ENCODE results near the gene HRH3. TPM values are rescaled to one million over a fixed set of nuclear protein-coding genes. Genes with fewer than 3 reads are reported as not detected.

The HRH3 gene
- total RNA-seq, 1 experiment from 2014 or later, result not detected

GRCh38 chr20:62222972-62223371 lies 2.9 kb upstream of the HRH3 start:
- Histone ChIP-seq H3K27me3 (replicated peaks) (peaks cover 85% of the 10 kb centered on the region), H3K4me1 (replicated peaks) (0 out of 2 replicates have a peak, but pooled peaks cover 5% of the 10 kb centered on the region), H3K4me3 (no peak overlapping the region), H3K9me3 (replicated peaks) (no peaks in the 10 kb centered on the region), H3K36me3 (no peaks in the 10 kb centered on the region), H3K27ac (no peak overlapping the region)
- no peak for DNase-seq (ENCODE audit: low read depth in 1 of 2, low spot score in 2 of 2)

DNA sequence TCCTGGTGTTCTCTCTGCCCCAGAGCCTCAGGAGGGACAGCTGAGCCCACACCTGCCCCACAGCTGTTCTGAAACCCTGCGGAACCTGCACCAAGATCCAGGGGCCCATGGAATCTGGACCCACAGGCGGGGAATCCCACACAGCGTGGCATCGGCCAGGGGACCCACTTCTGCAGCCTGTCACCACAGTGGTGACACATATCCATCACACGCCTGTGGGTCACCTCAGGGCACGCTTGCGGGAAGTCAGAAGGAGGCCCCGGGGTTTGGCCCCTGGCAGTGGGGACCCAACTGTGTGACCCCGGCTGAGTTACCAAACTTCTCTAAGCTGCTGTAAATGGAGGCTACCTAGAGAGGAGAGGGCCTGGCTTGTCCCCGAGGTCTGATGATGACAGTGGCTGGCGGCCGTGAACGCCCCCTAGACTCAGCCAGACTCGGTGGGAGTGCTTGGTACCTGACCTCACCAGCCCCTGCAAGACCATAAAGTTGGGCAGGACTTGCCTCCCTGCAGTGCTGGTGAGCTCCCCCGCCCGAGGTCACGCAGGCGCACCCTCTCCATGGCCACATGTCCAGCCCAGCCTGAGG lies 2.3 kb upstream of the HRH3 start:
- no peak for DNase-seq (ENCODE audit: low read depth in 1 of 2, low spot score in 2 of 2)
- Histone ChIP-seq H3K4me1 (replicated peaks) (0 out of 2 replicates have a peak, but pooled peaks cover 5% of the 10 kb centered on the region), H3K27me3 (replicated peaks) (peaks cover 85% of the 10 kb centered on the region), H3K36me3 (no peaks in the 10 kb centered on the region), H3K9me3 (replicated peaks) (no peaks in the 10 kb centered on the region), H3K4me3 (no peak overlapping the region), H3K27ac (no peak overlapping the region)

DNA sequence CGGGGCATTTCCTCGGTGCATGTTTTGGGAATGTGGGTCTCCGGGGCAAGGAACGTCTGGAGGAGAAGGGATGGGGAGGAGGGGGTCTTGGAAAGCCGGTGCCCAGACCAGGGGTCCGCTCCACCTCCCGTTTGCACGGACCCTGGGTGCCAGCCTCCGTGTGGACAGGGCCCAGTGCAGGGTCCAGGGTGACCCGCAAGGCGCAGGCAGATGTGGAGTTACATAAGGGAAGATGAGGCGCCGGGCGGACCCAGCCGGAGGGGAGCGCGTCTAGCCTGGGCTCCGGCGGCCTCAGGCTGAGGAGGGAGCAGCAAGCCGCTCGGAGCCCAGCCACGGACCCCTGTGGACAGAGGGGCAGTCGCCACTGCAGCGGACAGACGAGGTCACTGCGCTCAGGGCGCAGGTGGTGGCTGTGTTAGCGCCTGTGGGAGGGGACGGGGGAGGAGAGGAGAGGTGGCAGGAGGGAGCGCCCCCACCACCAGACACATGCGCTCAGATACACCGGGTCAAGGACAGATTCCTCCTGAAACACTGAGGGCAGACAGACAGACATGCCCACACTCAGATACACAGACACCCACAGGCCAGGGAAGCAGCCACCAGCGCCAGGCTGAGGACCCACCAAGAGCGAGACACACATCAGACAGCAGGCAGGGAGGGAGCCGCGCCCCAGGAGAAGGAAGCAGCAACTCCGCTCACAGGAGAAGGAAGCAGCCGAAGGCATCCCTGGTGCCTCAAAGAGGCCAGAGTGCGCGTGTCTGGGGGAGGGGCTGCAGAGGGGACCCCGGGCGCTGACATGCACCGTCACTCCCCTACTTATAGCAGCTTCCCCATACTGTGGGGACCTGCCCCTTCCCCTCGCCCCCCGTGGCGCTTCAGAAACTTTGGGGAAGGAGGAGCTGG lies 839 bp upstream of the HRH3 start:
- Histone ChIP-seq H3K9me3 (replicated peaks) (no peaks in the 10 kb centered on the region), H3K27me3 (replicated peaks) (peaks cover 88% of the 10 kb centered on the region), H3K4me1 (replicated peaks) (0 out of 2 replicates have a peak, but pooled peaks cover 5% of the 10 kb centered on the region), H3K4me3 (no peak overlapping the region), H3K27ac (no peak overlapping the region), H3K36me3 (no peaks in the 10 kb centered on the region)
- no peak for DNase-seq (ENCODE audit: low read depth in 1 of 2, low spot score in 2 of 2)

DNA sequence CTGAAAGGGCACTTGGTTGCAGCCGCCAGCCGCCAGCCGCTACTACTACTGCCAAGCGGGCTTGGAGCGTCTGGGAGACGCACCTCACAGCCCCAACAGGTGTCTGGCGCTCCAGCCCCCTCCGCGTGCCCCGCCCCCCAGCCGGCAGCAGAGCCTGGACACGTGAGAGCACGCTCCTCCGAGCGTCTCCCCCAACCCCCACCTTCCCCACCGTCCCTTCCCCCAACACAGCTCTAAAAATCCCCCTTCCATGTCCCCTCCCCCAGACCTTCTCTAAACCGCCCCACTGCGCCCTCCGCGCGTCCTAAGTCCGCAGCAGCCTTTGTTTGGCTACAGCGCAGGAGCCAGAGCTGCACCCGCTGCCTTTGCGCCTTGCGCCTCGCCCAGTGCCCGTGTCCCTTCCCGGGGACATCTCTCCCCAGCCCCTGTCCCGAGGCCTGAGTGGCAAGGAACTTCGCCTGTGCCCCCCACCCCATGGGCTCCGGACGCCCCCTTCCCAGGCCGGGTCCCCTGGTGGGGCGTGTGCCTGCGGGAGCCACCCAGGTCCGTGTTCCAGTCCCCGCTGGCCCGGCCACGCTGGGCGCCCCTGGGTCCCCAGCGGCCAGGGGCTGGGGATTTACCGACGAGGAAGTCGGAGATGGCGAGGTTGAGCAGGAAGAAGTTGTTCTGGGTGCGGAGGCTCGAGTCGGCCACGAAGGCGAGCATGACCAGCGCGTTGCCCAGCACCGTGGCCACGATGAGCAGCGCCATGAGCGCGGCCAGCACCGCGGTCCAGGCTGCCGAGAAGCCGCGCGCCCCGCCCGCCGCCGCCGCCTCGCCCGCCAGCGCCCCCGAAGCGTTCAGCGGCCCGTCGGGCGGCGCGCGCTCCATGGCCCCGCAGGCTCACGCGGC lies 732 bp downstream of the HRH3 start:
- Histone ChIP-seq H3K36me3 (no peaks in the 10 kb centered on the region), H3K4me1 (replicated peaks) (0 out of 2 replicates have a peak, but pooled peaks cover 5% of the 10 kb centered on the region), H3K9me3 (replicated peaks) (no peaks in the 10 kb centered on the region), H3K27ac (no peak overlapping the region), H3K27me3 (replicated peaks) (peaks cover 87% of the 10 kb centered on the region), H3K4me3 (no peak overlapping the region)
- no peak for DNase-seq (ENCODE audit: low read depth in 1 of 2, low spot score in 2 of 2)

GRCh38 chr20:62217913-62218773 lies 1.9 kb downstream of the HRH3 start:
- no peaks in the 10 kb centered on the region for H3K9me3 ChIP-seq (replicated peaks)
- 0 out of 2 replicates have a peak, but pooled peaks cover 5% of the 10 kb centered on the region for H3K4me1 ChIP-seq (replicated peaks)
- no peak for DNase-seq (ENCODE audit: low read depth in 1 of 2, low spot score in 2 of 2)
- no peaks in the 10 kb centered on the region for H3K36me3 ChIP-seq
- no peak overlapping the region for H3K27ac ChIP-seq
- peaks cover 85% of the 10 kb centered on the region for H3K27me3 ChIP-seq (replicated peaks)
- no peak overlapping the region for H3K4me3 ChIP-seq

DNA sequence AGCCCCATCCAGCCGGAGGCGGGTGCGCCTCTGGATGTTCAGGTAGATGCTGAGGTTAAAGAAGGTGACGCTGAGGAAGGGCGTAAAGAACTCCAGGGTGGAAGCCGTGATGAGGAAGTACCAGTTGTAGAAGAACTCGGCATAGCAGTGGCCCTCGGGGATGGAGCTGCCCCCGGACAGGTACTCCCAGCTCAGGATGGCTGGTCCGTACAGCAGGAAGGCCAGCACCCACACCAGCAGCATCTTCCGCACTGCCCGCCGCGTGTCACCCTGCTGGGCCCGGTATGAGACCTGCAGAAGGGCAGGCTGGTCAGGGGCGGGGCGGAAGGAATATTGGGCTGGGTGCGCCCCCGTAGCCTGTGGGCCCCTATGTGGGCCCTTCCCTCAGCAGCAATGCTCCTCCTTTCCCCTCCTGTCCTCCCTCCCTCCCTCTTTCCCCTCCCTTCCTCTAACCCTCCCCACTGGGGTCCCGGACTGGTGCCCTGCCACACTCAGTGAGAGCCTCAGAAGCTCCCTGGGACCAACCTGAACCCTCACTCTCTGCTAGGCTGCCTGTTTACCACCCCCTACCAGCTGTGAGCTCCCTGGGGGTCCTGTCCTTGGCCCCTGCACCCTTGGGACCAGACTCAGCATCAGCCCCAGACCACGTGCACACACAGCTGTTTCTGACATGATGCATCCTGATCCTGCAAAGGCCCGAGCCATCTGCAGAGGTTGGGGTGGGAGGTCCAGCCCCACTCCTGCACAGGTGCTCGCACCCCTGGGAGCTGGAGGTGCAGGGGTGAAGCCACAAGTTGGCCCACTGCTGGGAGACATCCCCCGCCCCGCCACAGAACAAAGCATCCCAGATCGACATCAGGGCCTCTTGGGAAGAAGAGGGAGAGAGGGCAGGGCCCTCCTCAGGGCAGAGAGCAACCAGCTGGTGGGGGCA lies 3.2 kb downstream of the HRH3 start:
- Histone ChIP-seq H3K27ac (no peak overlapping the region), H3K27me3 (replicated peaks) (peaks cover 78% of the 10 kb centered on the region), H3K36me3 (no peaks in the 10 kb centered on the region), H3K4me1 (replicated peaks) (0 out of 2 replicates have a peak, but pooled peaks cover 5% of the 10 kb centered on the region), H3K9me3 (replicated peaks) (no peaks in the 10 kb centered on the region), H3K4me3 (no peak overlapping the region)
- DNase-seq (ENCODE audit: low read depth in 1 of 2, low spot score in 2 of 2), result no peak

- H3K27ac ChIP-seq, result no peak overlapping the region
- H3K36me3 ChIP-seq, result no peaks in the 10 kb centered on the region
- 0 out of 2 replicates have a peak, but pooled peaks cover 5% of the 10 kb centered on the region for H3K4me1 ChIP-seq (replicated peaks)
- DNase-seq (ENCODE audit: low read depth in 1 of 2, low spot score in 2 of 2), result no peak
- no peaks in the 10 kb centered on the region for H3K9me3 ChIP-seq (replicated peaks)
- peaks cover 78% of the 10 kb centered on the region for H3K27me3 ChIP-seq (replicated peaks)
- no peak overlapping the region for H3K4me3 ChIP-seq
Observed at GRCh38 chr20:62215991-62216635, 4.0 kb downstream of the HRH3 start.

DNA sequence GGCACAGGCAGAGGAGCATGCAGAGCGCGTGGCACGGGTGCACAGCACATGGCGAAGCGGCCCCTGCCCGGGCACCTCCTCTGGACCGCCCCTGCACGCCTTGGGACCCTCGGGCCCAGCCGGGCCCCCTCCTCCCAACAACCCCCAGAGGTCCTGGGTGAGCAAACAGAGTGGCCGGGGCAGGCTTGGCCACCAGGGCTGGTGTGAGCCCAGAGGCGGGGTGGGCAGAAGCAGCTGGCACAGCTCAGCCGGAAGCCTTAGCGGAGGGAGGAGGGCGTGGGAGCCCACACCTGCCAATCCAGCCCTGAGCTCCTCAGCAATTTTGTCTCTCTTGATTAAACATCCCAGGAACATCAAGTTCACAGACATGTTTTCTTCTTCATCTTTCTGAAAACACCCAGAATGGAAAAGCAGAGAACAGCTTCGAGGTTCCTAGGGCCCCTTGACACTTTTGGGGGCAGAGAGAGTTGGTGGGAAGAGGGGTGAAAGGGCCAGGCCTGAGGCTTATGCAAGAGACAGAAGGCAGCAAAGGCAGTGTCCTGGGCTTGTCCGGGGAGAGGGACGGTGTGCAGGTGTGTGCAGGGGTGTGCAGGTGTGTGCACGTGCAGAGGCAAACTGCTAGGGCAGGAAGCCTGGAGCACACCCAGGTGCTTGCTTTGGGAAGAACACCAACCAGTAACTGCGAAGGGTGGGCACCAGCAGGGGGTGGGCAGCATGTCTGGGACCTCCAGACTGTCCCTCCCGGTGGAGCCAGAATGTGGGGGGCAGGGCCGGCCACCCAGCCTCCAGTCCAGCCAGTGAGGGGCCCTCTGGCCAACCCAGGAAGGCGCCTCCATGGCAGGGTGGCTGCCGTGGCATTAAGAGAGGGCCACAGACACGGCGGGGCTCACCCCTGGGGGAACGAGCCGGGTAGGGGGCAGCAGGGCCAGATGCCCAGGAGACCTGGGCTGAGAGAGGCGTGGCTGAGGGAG lies 4.8 kb downstream of the HRH3 start:
- no peak overlapping the region for H3K4me3 ChIP-seq
- no peak overlapping the region for H3K27ac ChIP-seq
- H3K27me3 ChIP-seq (replicated peaks), result peaks cover 77% of the 10 kb centered on the region
- no peak for DNase-seq (ENCODE audit: low read depth in 1 of 2, low spot score in 2 of 2)
- H3K9me3 ChIP-seq (replicated peaks), result no peaks in the 10 kb centered on the region
- H3K36me3 ChIP-seq, result no peaks in the 10 kb centered on the region
- H3K4me1 ChIP-seq (replicated peaks), result 0 out of 2 replicates have a peak, but pooled peaks cover 5% of the 10 kb centered on the region

DNA sequence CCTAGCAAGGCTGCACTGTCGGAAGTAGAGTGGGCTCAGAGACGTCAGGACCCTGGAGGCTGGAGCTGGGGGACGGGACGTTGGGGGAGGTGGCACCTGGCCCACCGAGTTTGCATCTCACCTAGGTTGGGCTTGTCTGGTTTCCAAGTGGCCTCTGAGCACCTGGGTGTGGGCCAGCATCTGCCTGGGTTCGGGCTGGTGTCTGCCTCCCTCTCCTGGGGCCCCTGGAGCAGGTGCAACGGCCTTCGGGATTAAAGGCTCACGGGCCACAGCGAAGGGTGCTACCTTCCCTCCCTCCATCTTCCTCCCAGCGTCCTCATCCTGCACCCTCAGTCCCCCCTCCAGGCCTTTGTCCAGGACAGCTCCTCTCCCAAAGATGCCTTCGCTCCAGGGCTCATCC lies 6.0 kb downstream of the HRH3 start:
- no peak for DNase-seq (ENCODE audit: low read depth in 1 of 2, low spot score in 2 of 2)
- H3K36me3 ChIP-seq, result no peaks in the 10 kb centered on the region
- H3K27ac ChIP-seq, result no peak overlapping the region
- H3K4me3 ChIP-seq, result no peak overlapping the region
- peaks cover 81% of the 10 kb centered on the region for H3K27me3 ChIP-seq (replicated peaks)
- no peaks in the 10 kb centered on the region for H3K4me1 ChIP-seq (replicated peaks)
- no peaks in the 10 kb centered on the region for H3K9me3 ChIP-seq (replicated peaks)

DNA sequence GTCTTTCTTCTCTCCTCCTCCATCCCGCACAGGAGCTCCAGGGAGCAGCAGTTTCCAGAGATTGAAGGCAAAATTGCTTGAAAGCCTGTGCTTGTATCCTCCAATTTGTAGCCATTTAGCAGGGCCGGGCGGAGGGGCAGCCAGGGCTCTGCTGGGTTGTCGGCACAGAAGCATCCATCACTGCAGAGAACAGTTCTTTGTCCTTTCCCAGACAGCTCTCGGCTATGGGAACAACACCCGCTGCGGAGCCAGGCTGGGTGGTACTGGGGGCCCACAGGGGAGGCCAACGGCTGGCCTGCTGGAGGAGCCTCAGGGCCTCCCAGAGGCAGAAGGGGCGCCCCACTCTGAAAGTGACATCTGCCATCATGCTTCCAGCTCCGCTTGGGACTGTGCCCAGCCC lies 7.8 kb downstream of the HRH3 start:
- peaks cover 64% of the 10 kb centered on the region for H3K27me3 ChIP-seq (replicated peaks)
- DNase-seq (ENCODE audit: low read depth in 1 of 2, low spot score in 2 of 2), result no peak

GRCh38 chr20:62211769-62212288 lies 8.2 kb downstream of the HRH3 start:
- Histone ChIP-seq H3K27ac (no peak overlapping the region), H3K27me3 (replicated peaks) (peaks cover 59% of the 10 kb centered on the region), H3K9me3 (replicated peaks) (no peaks in the 10 kb centered on the region), H3K4me3 (no peak overlapping the region), H3K36me3 (no peaks in the 10 kb centered on the region), H3K4me1 (replicated peaks) (no peaks in the 10 kb centered on the region)
- DNase-seq (ENCODE audit: low read depth in 1 of 2, low spot score in 2 of 2), result no peak

More for the DNA sequence above, 7.8 kb downstream of the HRH3 start:
- Histone ChIP-seq H3K4me1 (replicated peaks) (no peaks in the 10 kb centered on the region), H3K4me3 (no peak overlapping the region), H3K27ac (no peak overlapping the region), H3K36me3 (no peaks in the 10 kb centered on the region), H3K9me3 (replicated peaks) (no peaks in the 10 kb centered on the region)

Data from SJSA1 (cell line).